ENCODE measurements around the gene TUSC2.

The TUSC2 gene

GRCh38 chr3:50340147-50340447 is 12.1 kb upstream of the TUSC2 start:
- TF ChIP-seq REST (IDR thresholded peaks at IDR 0.05; ENCODE audit: insufficient read depth in 1 of 2, low read depth in 2 of 2, low read length in 2 of 2) (no peak), POLR2AphosphoS5 (IDR thresholded peaks at IDR 0.05; ENCODE audit: low read depth, low read length) (no peak), TAF1 (IDR thresholded peaks at IDR 0.05; ENCODE audit: borderline replicate concordance, insufficient read depth, low read length) (no peak), FOXP2 (optimal IDR thresholded peaks at IDR 0.05; ENCODE audit: borderline replicate concordance, extremely low read depth, extremely low read length, insufficient read depth) (no peak), SIN3A (IDR thresholded peaks at IDR 0.05; ENCODE audit: borderline replicate concordance, insufficient read depth, low read length) (no peak)

GRCh38 chr3:50339485-50340146 is 11.6 kb upstream of the TUSC2 start:
- no peak for TF ChIP-seq TAF1 (IDR thresholded peaks at IDR 0.05; ENCODE audit: borderline replicate concordance, insufficient read depth, low read length)
- no peak for TF ChIP-seq REST (IDR thresholded peaks at IDR 0.05; ENCODE audit: insufficient read depth in 1 of 2, low read depth in 2 of 2, low read length in 2 of 2)

GRCh38 chr3:50338965-50339364 is 10.9 kb upstream of the TUSC2 start:
- no peak for TF ChIP-seq TAF1 (IDR thresholded peaks at IDR 0.05; ENCODE audit: borderline replicate concordance, insufficient read depth, low read length)
- no peak for TF ChIP-seq POLR2AphosphoS5 (IDR thresholded peaks at IDR 0.05; ENCODE audit: low read depth, low read length)

GRCh38 chr3:50337175-50337861 is 9.3 kb upstream of the TUSC2 start:
- TF ChIP-seq TAF1 (IDR thresholded peaks at IDR 0.05; ENCODE audit: borderline replicate concordance, insufficient read depth, low read length) = no peak
- TF ChIP-seq FOXP2 (optimal IDR thresholded peaks at IDR 0.05; ENCODE audit: borderline replicate concordance, extremely low read depth, extremely low read length, insufficient read depth) = no peak
- TF ChIP-seq SIN3A (IDR thresholded peaks at IDR 0.05; ENCODE audit: borderline replicate concordance, insufficient read depth, low read length) = no peak
- TF ChIP-seq POLR2AphosphoS5 (IDR thresholded peaks at IDR 0.05; ENCODE audit: low read depth, low read length) = peak; percentile 84
- TF ChIP-seq REST (IDR thresholded peaks at IDR 0.05; ENCODE audit: insufficient read depth in 1 of 2, low read depth in 2 of 2, low read length in 2 of 2) = no peak; a peak in 1 of 4 replicates

GRCh38 chr3:50336452-50337174 is 8.6 kb upstream of the TUSC2 start:
- TF ChIP-seq TAF1 (IDR thresholded peaks at IDR 0.05; ENCODE audit: borderline replicate concordance, insufficient read depth, low read length) (no peak), SIN3A (IDR thresholded peaks at IDR 0.05; ENCODE audit: borderline replicate concordance, insufficient read depth, low read length) (no peak), FOXP2 (optimal IDR thresholded peaks at IDR 0.05; ENCODE audit: borderline replicate concordance, extremely low read depth, extremely low read length, insufficient read depth) (no peak), POLR2AphosphoS5 (IDR thresholded peaks at IDR 0.05; ENCODE audit: low read depth, low read length) (no peak), REST (IDR thresholded peaks at IDR 0.05; ENCODE audit: insufficient read depth in 1 of 2, low read depth in 2 of 2, low read length in 2 of 2) (no peak)
